HepG2 (cell line): ENCODE measurements around the gene NEK6. TPM values are rescaled to one million over a fixed set of nuclear protein-coding genes. Genes with fewer than 3 reads are reported as not detected.

Experiments
- ATAC-seq: fragments of 200-7000 bp; cut with Tn5 transposase; 3 replicates; pipeline ENCODE4 v1.9.1; 2020; ENCODE audit warnings: mild to moderate bottlenecking, moderate library complexity
- BruUV-seq: library from RNA; stranded (reverse); fragments of 400-500 nt; replicated peaks from 2 replicates; lab custom pipeline; 2021; lab: Mats Ljungman, UMichigan
- CTCF ChIA-PET: fragments of 300-600 bp; formaldehyde crosslinking; extraction: SDS; loops from one replicate; lab custom pipeline; 2021; ENCODE audit warnings: low total read pairs, inconsistent platforms, low intra/inter-chr PET ratio; lab: Yijun Ruan, JAX
- POLR2A ChIA-PET: fragments of 350-600 bp; sonication (Branson Sonifier 250); formaldehyde crosslinking; loops from one replicate; lab custom pipeline; 2020; ENCODE audit warnings: antibody characterized with exemption, inconsistent platforms; lab: Yijun Ruan, JAX
- DNase-seq: peaks from one replicate; pipeline ENCODE4 v3.0.0-alpha.2; 2015; ENCODE audit warnings: low spot score
- FAIRE-seq: peaks from 3 replicates; lab custom pipeline; 2011; peaks lifted over from hg19 to GRCh38; lab: Jason Lieb, UNC
- H2AFZ ChIP-seq: one replicate; pipeline ENCODE4 v1.6.1; 2011; ENCODE audit warnings: low read length, inconsistent platforms
- H3K27ac ChIP-seq: fragments of 300-600 bp; 3 replicates; pipeline ENCODE4 v1.8.0; 2011; ENCODE audit warnings: mixed run types, mild to moderate bottlenecking, mixed read lengths, low read length, inconsistent platforms; ENCODE audit not compliant: insufficient read depth; ENCODE audit errors: extremely low read length
- H3K27me3 ChIP-seq, 2 experiments: fragments of 200-600 bp in 1 of 2; 2 replicates in 1 of 2; 3 replicates in 1 of 2; pipeline versions ENCODE4 v1.6.0 to v1.8.0; 2011; ENCODE audit warnings: low read length in 2 of 2, mild to moderate bottlenecking in 2 of 2, moderate library complexity in 2 of 2, inconsistent platforms in 1 of 2; ENCODE audit not compliant: insufficient read depth in 2 of 2, control insufficient read depth in 1 of 2
- H3K36me3 ChIP-seq, 2 experiments: fragments of 200-600 bp in 1 of 2; replicated peaks in 1 of 2; 2 replicates in 1 of 2; 3 replicates in 1 of 2; pipeline versions ENCODE4 v1.5.1 to v1.8.0; 2011; ENCODE audit warnings: low read length in 2 of 2, inconsistent platforms in 1 of 2; ENCODE audit not compliant: insufficient read depth in 2 of 2, control insufficient read depth in 1 of 2
- H3K4me1 ChIP-seq: 2 replicates; pipeline ENCODE4 v1.5.1; 2012; ENCODE audit warnings: low read length, inconsistent platforms; ENCODE audit not compliant: insufficient read depth
- H3K4me2 ChIP-seq: 2 replicates; pipeline ENCODE4 v1.6.0; 2011; ENCODE audit warnings: low read depth, low read length, inconsistent platforms
- H3K4me3 ChIP-seq, 3 experiments: fragments of 200-600 bp in 1 of 3; sonication (generic), shearing (Covaris generic) in 1 of 3; replicated peaks in 1 of 3; 2 replicates each; pipeline ENCODE4 v1.5.1; 2011 to 2016; ENCODE audit warnings: low read length in 3 of 3, inconsistent platforms in 2 of 3, low read depth in 2 of 3, mild to moderate bottlenecking in 2 of 3, control low read depth in 1 of 3, mixed read lengths in 1 of 3; ENCODE audit not compliant: insufficient read depth in 1 of 3
- H3K79me2 ChIP-seq: one replicate; pipeline ENCODE4 v1.6.1; 2011; ENCODE audit warnings: low read length, inconsistent platforms; ENCODE audit not compliant: insufficient read depth
- H3K9ac ChIP-seq: 2 replicates; pipeline ENCODE4 v1.6.0; 2011; ENCODE audit warnings: mild to moderate bottlenecking, low read depth, low read length, inconsistent platforms; ENCODE audit not compliant: insufficient read depth
- H3K9me3 ChIP-seq: 2 replicates; pipeline ENCODE4 v1.5.1; 2012; ENCODE audit warnings: mild to moderate bottlenecking, low read length
- H4K20me1 ChIP-seq: 2 replicates; pipeline ENCODE4 v1.6.0; 2011; ENCODE audit warnings: inconsistent platforms, mild to moderate bottlenecking, low read length, moderate library complexity; ENCODE audit not compliant: insufficient read depth
- KDM2A ChIP-seq: sonication (generic); formaldehyde crosslinking; IDR thresholded peaks from 2 replicates; pipeline ENCODE4 v1.4.0; 2020; ENCODE audit warnings: low read depth, missing genetic modification reagents, borderline replicate concordance
- KLF9 ChIP-seq: IDR thresholded peaks from 2 replicates; pipeline ENCODE4 v1.6.1; 2016; ENCODE audit warnings: low read depth
- SP5 ChIP-seq: IDR thresholded peaks from 2 replicates; pipeline ENCODE4 v1.6.1; 2016; ENCODE audit warnings: low read depth, borderline replicate concordance
- XBP1 ChIP-seq: sonication (generic); formaldehyde crosslinking; IDR thresholded peaks from 2 replicates; pipeline ENCODE4 v1.5.0; 2020; ENCODE audit warnings: missing genetic modification reagents
- ZNF230 ChIP-seq: sonication (generic); formaldehyde crosslinking; IDR thresholded peaks from 2 replicates; pipeline ENCODE4 v1.4.0; 2020; ENCODE audit warnings: mild to moderate bottlenecking, missing genetic modification reagents
- ZNF33B ChIP-seq: sonication (generic); formaldehyde crosslinking; IDR thresholded peaks from 2 replicates; pipeline ENCODE4 v1.5.1; 2020; ENCODE audit warnings: mild to moderate bottlenecking, missing genetic modification reagents
- ZNF484 ChIP-seq: sonication (generic); formaldehyde crosslinking; IDR thresholded peaks from 2 replicates; pipeline ENCODE4 v1.5.1; 2020; ENCODE audit warnings: mild to moderate bottlenecking, low read depth, missing genetic modification reagents, borderline replicate concordance
- WGBS: methylation state at CpG from one replicate; pipeline ENCODE4 v1.1.6; 2017; ENCODE audit warnings: low lambda C conversion rate; 5-methylcytosine and 5-hydroxymethylcytosine counted together
- in situ Hi-C: cut with HindIII; loops from 2 replicates; pipeline ENCODE4 v1.10.0; 2017; ENCODE audit warnings: low pct_unique_long_range_greater_than_20kb; ENCODE audit not compliant: extremely low pct_ligation_motif_present
- intact Hi-C: fragments of 100-400 bp; cut with micrococcal nuclease; formaldehyde crosslinking; loops from one replicate; pipeline ENCODE4 v1.10.0; 2022; ENCODE audit not compliant: unreplicated experiment
- polyA plus RNA-seq, 8 experiments: library from polyadenylated mRNA; depleted of rRNA in 3 of 8; stranded (reverse) in 7 of 8; unstranded in 1 of 8; fragments of >200 nt; fragmentation: Illumina TruSeq in 4 of 8; extraction: Trizol in 4 of 8; gene quantifications; 2 replicates each; pipeline versions ENCODE4 v1.2.1 to v1.2.3, GENCODE V29; 2011 to 2016; ENCODE audit warnings: low read depth in 4 of 8, missing spikeins in 1 of 8, mixed read lengths in 1 of 8; ENCODE audit not compliant: insufficient read depth in 1 of 8
- total RNA-seq, 5 experiments: library from RNA; depleted of rRNA; stranded (reverse); fragments of >200 nt; fragmentation: Illumina TruSeq; extraction: Trizol; gene quantifications; 2 replicates each; pipeline ENCODE4 v1.2.3, GENCODE V29; 2016; ENCODE audit warnings: low read depth in 1 of 5
- TF ChIP-seq, protein P1 (sequence below): sonication (generic); formaldehyde crosslinking; conservative IDR thresholded peaks from 2 replicates; pipeline ENCODE4 v1.4.0; 2020; ENCODE audit warnings: missing genetic modification reagents
- TF ChIP-seq, protein P2 (sequence below): sonication (generic); formaldehyde crosslinking; IDR thresholded peaks from 2 replicates; pipeline ENCODE4 v1.8.1; 2022; ENCODE audit warnings: low read depth, mild to moderate bottlenecking, missing genetic modification reagents
- TF ChIP-seq, protein P3 (sequence below): IDR thresholded peaks from 2 replicates; pipeline ENCODE4 v1.6.1; 2012; ENCODE audit warnings: low read depth, low read length, improper control_type of control experiment
- TF ChIP-seq, protein P4 (sequence below): sonication (generic); formaldehyde crosslinking; IDR thresholded peaks from 2 replicates; pipeline ENCODE4 v1.4.0; 2020; ENCODE audit warnings: missing genetic modification reagents

Gene NEK6
- total and polyA plus RNA-seq, 2 of the 13 experiments (the other 11 are each of a cell fraction or from before 2014, with no cell fraction given), result 30.4 to 119 TPM

DNA sequence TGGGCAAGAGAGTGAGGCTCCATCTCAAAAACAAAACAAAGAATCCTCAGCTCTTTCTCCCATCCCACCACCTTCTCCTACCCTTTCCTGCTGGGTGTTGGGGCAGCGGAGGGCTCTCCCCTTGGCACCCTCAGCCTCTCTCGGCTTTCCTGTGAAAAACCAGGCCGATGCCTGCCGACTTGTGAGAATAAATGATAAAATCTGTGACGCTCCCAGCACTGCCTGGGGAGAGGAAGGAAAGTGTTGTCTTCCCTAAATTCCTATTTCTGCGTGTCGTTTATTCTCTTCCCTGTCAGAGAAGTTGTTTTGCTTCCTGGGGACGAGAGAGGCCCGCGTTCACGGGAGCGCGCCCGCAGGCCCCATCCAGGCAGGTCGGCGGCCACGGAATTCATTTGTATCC, 19.7 kb downstream of the NEK6 start:
- no peak for DNase-seq
- WGBS, result 96% methylated on average over 17 of the region's 17 CpGs
- no peak for ATAC-seq
- peaks cover 98% of the 10 kb centered on the region for H3K79me2 ChIP-seq
- no peak overlapping the region for H3K27ac ChIP-seq
- peaks cover 80% of the 10 kb centered on the region for H3K4me1 ChIP-seq
- no peak overlapping the region for H3K4me3 ChIP-seq
- H4K20me1 ChIP-seq, result peaks cover 47% of the 10 kb centered on the region
- in situ Hi-C loops, result no loop called here
- ChIA-PET POLR2A (no interaction called here), CTCF (no interaction called here)
- no TSS peak for BruUV-seq
- peaks cover 7 to 38% of the 10 kb centered on the region in 2 experiments; a peak in 4 of 5 replicates for H3K36me3 ChIP-seq
- no peak for FAIRE-seq
- H2AFZ ChIP-seq, result no peak overlapping the region
- TF ChIP-seq XBP1 (no peak), ZNF33B (CRISPR knock-in tag) (no peak), ZNF484 (CRISPR knock-in tag) (no peak), SP5 (CRISPR knock-in tag) (no peak), ZNF230 (CRISPR knock-in tag) (no peak), KLF9 (CRISPR knock-in tag) (no peak), KDM2A (CRISPR knock-in tag) (no peak)
- TF ChIP-seq, protein P1, sequence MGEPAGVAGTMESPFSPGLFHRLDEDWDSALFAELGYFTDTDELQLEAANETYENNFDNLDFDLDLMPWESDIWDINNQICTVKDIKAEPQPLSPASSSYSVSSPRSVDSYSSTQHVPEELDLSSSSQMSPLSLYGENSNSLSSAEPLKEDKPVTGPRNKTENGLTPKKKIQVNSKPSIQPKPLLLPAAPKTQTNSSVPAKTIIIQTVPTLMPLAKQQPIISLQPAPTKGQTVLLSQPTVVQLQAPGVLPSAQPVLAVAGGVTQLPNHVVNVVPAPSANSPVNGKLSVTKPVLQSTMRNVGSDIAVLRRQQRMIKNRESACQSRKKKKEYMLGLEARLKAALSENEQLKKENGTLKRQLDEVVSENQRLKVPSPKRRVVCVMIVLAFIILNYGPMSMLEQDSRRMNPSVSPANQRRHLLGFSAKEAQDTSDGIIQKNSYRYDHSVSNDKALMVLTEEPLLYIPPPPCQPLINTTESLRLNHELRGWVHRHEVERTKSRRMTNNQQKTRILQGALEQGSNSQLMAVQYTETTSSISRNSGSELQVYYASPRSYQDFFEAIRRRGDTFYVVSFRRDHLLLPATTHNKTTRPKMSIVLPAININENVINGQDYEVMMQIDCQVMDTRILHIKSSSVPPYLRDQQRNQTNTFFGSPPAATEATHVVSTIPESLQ (CRISPR knock-in tag), result no peak
- TF ChIP-seq, protein P2, sequence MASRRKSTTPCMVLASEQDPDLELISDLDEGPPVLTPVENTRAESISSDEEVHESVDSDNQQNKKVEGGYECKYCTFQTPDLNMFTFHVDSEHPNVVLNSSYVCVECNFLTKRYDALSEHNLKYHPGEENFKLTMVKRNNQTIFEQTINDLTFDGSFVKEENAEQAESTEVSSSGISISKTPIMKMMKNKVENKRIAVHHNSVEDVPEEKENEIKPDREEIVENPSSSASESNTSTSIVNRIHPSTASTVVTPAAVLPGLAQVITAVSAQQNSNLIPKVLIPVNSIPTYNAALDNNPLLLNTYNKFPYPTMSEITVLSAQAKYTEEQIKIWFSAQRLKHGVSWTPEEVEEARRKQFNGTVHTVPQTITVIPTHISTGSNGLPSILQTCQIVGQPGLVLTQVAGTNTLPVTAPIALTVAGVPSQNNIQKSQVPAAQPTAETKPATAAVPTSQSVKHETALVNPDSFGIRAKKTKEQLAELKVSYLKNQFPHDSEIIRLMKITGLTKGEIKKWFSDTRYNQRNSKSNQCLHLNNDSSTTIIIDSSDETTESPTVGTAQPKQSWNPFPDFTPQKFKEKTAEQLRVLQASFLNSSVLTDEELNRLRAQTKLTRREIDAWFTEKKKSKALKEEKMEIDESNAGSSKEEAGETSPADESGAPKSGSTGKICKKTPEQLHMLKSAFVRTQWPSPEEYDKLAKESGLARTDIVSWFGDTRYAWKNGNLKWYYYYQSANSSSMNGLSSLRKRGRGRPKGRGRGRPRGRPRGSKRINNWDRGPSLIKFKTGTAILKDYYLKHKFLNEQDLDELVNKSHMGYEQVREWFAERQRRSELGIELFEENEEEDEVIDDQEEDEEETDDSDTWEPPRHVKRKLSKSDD (CRISPR knock-in tag), result no peak
- TF ChIP-seq, protein P3, sequence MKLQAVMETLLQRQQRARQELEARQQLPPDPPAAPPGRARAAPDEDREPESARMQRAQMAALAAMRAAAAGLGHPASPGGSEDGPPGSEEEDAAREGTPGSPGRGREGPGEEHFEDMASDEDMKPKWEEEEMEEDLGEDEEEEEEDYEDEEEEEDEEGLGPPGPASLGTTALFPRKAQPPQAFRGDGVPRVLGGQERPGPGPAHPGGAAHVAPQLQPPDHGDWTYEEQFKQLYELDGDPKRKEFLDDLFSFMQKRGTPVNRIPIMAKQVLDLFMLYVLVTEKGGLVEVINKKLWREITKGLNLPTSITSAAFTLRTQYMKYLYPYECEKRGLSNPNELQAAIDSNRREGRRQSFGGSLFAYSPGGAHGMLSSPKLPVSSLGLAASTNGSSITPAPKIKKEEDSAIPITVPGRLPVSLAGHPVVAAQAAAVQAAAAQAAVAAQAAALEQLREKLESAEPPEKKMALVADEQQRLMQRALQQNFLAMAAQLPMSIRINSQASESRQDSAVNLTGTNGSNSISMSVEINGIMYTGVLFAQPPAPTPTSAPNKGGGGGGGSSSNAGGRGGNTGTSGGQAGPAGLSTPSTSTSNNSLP, result no peak
- TF ChIP-seq, protein P4, sequence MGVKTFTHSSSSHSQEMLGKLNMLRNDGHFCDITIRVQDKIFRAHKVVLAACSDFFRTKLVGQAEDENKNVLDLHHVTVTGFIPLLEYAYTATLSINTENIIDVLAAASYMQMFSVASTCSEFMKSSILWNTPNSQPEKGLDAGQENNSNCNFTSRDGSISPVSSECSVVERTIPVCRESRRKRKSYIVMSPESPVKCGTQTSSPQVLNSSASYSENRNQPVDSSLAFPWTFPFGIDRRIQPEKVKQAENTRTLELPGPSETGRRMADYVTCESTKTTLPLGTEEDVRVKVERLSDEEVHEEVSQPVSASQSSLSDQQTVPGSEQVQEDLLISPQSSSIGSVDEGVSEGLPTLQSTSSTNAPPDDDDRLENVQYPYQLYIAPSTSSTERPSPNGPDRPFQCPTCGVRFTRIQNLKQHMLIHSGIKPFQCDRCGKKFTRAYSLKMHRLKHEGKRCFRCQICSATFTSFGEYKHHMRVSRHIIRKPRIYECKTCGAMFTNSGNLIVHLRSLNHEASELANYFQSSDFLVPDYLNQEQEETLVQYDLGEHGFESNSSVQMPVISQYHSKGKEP (CRISPR knock-in tag), result no peak
- no peaks in the 10 kb centered on the region for H3K9me3 ChIP-seq
- no peaks in the 10 kb centered on the region for H3K27me3 ChIP-seq
- intact Hi-C loops, result no loop called here
- no peak overlapping the region for H3K9ac ChIP-seq
- H3K4me2 ChIP-seq, result no peak overlapping the region
